Adrenal gland (tissue), 5 donors: ENCODE results near the gene SELENOK.

Experiments used
- CTCF ChIP-seq, 6 experiments: fragments of 450-650 bp in 4 of 6; fragments of 200-600 bp in 2 of 6; sonication (generic) in 1 of 6; IDR thresholded peaks; 1 replicate in 5 of 6; 2 replicates in 1 of 6; pipeline versions ENCODE4 v1.5.1 to v1.8.0; 2016 to 2021; ENCODE audit warnings: antibody characterized with exemption in 6 of 6, mild to moderate bottlenecking in 2 of 6, moderate library complexity in 1 of 6
- POLR2A ChIP-seq, 2 donors: fragments of 450-650 bp; IDR thresholded peaks; one replicate each; pipeline ENCODE4 v1.6.1; 2017; ENCODE audit warnings: antibody characterized with exemption in 2 of 2, mild to moderate bottlenecking in 2 of 2, moderate library complexity in 1 of 2
- donor health status: DM: no; HTN: no; CAD: no.

DNA sequence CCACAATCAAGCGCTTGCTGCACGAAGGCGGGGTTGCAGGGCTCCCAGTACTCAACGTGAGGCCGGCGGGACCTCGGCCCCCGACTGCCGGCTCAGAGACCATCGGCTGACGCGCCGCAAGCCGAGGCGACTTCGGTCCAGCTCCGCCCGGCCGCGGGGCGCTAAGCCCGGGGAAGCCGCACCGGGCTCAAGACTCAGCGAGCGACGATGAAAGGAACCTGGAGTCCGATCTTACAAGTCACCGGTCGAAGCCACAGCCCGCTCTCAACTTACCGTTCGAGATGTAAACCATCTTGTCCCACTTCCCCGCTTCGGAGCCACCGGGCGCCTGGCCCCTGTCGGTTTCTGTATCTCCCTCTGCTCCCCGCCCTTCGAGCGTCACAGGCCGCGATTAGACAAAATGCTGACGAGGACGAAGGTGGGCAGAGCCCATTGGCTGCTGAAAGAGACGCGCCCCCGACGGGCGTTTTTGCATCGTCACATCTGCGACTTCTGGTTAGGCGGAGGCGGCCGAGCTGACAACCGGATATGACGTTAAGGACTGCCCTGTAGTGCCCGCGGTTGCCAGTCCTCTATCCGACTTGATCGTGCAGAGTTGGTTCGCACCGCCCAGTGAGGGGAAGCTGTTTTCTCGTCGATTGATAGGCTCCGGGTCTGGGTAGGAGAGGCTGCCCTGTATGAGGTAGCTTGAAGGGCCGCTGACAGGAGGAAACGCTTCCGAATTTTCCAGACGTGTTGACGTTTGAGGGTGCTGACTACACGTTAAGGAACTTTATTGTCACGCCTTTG, at the start of gene SELENOK:
- TF ChIP-seq CTCF (IDR thresholded peaks at IDR 0.05) (no peak), POLR2A (IDR thresholded peaks at IDR 0.05) (peak; percentile 93 to 99)
